H9 (cell line): ENCODE data around the gene TPRX2. TPM values are rescaled to one million over a fixed set of nuclear protein-coding genes. Genes with fewer than 3 reads are reported as not detected.

ENCODE experiments used
- DNase-seq: peaks from one replicate; pipeline ENCODE4 v3.0.0-alpha.2; 2017
- H2AFZ ChIP-seq: one replicate; pipeline ENCODE4 v1.6.1; 2013; ENCODE audit warnings: mild to moderate bottlenecking, low read length, control low read depth, moderate library complexity
- H2AK5ac ChIP-seq: 2 replicates; pipeline ENCODE4 v1.6.1; 2013; ENCODE audit warnings: low read length, control low read depth, mixed read lengths; ENCODE audit not compliant: insufficient read length
- H2BK120ac ChIP-seq: one replicate; pipeline ENCODE4 v1.6.1; 2013; ENCODE audit warnings: low read depth, mild to moderate bottlenecking, low read length, control low read depth, inconsistent platforms; ENCODE audit not compliant: poor library complexity, severe bottlenecking
- H2BK12ac ChIP-seq: 2 replicates; pipeline ENCODE4 v1.6.1; 2013; ENCODE audit warnings: low read length, control low read depth, mixed read lengths, low read depth; ENCODE audit not compliant: insufficient read length
- H2BK15ac ChIP-seq: 2 replicates; pipeline ENCODE4 v1.6.1; 2013; ENCODE audit warnings: low read depth, low read length, control low read depth
- H2BK20ac ChIP-seq: one replicate; pipeline ENCODE4 v1.6.1; 2013; ENCODE audit warnings: low read depth, mild to moderate bottlenecking, low read length, control low read depth, inconsistent platforms; ENCODE audit not compliant: poor library complexity, severe bottlenecking
- H2BK5ac ChIP-seq: 2 replicates; pipeline ENCODE4 v1.6.1; 2013; ENCODE audit warnings: low read length, control low read depth, mixed read lengths; ENCODE audit not compliant: insufficient read length
- H3K14ac ChIP-seq: 2 replicates; pipeline ENCODE4 v1.6.1; 2013; ENCODE audit warnings: low read length, control low read depth; ENCODE audit not compliant: insufficient read depth
- H3K18ac ChIP-seq: 2 replicates; pipeline ENCODE4 v1.6.1; 2013; ENCODE audit warnings: low read depth, mild to moderate bottlenecking, mixed read lengths, low read length, control low read depth; ENCODE audit not compliant: insufficient read length
- H3K23ac ChIP-seq: 2 replicates; pipeline ENCODE4 v1.6.1; 2013; ENCODE audit warnings: low read length, control low read depth, mixed read lengths, low read depth; ENCODE audit not compliant: insufficient read length
- H3K23me2 ChIP-seq: 2 replicates; pipeline ENCODE4 v1.6.1; 2013; ENCODE audit warnings: low read depth, mild to moderate bottlenecking, mixed read lengths, low read length, control low read depth; ENCODE audit not compliant: insufficient read length, poor library complexity, severe bottlenecking
- H3K27ac ChIP-seq: 2 replicates; pipeline ENCODE4 v1.5.1; 2013; ENCODE audit warnings: low read length, control low read depth, mixed read lengths, low read depth; ENCODE audit not compliant: insufficient read length
- H3K27me3 ChIP-seq: 2 replicates; pipeline ENCODE4 v1.6.1; 2013; ENCODE audit warnings: low read length, control low read depth, inconsistent platforms; ENCODE audit not compliant: insufficient read depth
- H3K4ac ChIP-seq: 2 replicates; pipeline ENCODE4 v1.6.1; 2013; ENCODE audit warnings: low read depth, mild to moderate bottlenecking, control low read depth, inconsistent platforms, low read length, moderate library complexity
- H3K4me1 ChIP-seq: 2 replicates; pipeline ENCODE4 v1.6.1; 2013; ENCODE audit warnings: low read length, control low read depth, inconsistent platforms; ENCODE audit not compliant: insufficient read depth
- H3K4me2 ChIP-seq: 2 replicates; pipeline ENCODE4 v1.6.1; 2013; ENCODE audit warnings: low read length, control low read depth, mixed read lengths; ENCODE audit not compliant: insufficient read length, insufficient read depth
- H3K56ac ChIP-seq: 2 replicates; pipeline ENCODE4 v1.6.1; 2013; ENCODE audit warnings: low read depth, mild to moderate bottlenecking, mixed read lengths, low read length, control low read depth; ENCODE audit not compliant: insufficient read length
- H3K79me1 ChIP-seq: 2 replicates; pipeline ENCODE4 v1.6.1; 2013; ENCODE audit warnings: low read depth, mild to moderate bottlenecking, moderate library complexity, low read length, control low read depth, inconsistent platforms; ENCODE audit not compliant: insufficient read depth, poor library complexity, severe bottlenecking
- H3K79me2 ChIP-seq: 2 replicates; pipeline ENCODE4 v1.6.1; 2013; ENCODE audit warnings: low read length, control low read depth, inconsistent platforms; ENCODE audit not compliant: insufficient read depth
- H3K9ac ChIP-seq: 2 replicates; pipeline ENCODE4 v1.6.1; 2013; ENCODE audit warnings: low read length, control low read depth, mixed read lengths; ENCODE audit not compliant: insufficient read length; ENCODE audit errors: extremely low read depth
- H3K9me3 ChIP-seq: one replicate; pipeline ENCODE4 v1.6.1; 2013; ENCODE audit warnings: low read depth, low read length, inconsistent platforms; ENCODE audit not compliant: control insufficient read depth
- H3T11ph ChIP-seq: one replicate; pipeline ENCODE4 v1.6.1; 2013; ENCODE audit warnings: mild to moderate bottlenecking, low read length, control low read depth, inconsistent platforms
- H4K20me1 ChIP-seq: one replicate; pipeline ENCODE4 v1.6.1; 2013; ENCODE audit not compliant: control insufficient read depth, insufficient read length, insufficient read depth
- H4K5ac ChIP-seq: 2 replicates; pipeline ENCODE4 v1.6.1; 2013; ENCODE audit warnings: low read depth, mild to moderate bottlenecking, mixed read lengths, low read length, control low read depth; ENCODE audit not compliant: insufficient read length
- H4K8ac ChIP-seq: replicated peaks from 2 replicates; pipeline ENCODE4 v1.6.1; 2013; ENCODE audit warnings: low read length, control low read depth, mixed read lengths, low read depth; ENCODE audit not compliant: insufficient read length
- H4K91ac ChIP-seq: 2 replicates; pipeline ENCODE4 v1.6.1; 2013; ENCODE audit warnings: low read depth, mild to moderate bottlenecking, moderate library complexity, mixed read lengths, low read length, control low read depth; ENCODE audit not compliant: insufficient read length
- H3K27ac Mint-ChIP-seq, 3 experiments: 2 replicates in 2 of 3; 3 replicates in 1 of 3; pipeline ENCODE4 v1.8.0; 2020 to 2021; ENCODE audit warnings: mixed read lengths in 3 of 3, mild to moderate bottlenecking in 1 of 3, moderate library complexity in 1 of 3
- H3K27me3 Mint-ChIP-seq: 2 replicates; pipeline ENCODE4 v1.8.0; 2021; ENCODE audit warnings: low read depth, mild to moderate bottlenecking, moderate library complexity, mixed read lengths
- H3K36me3 Mint-ChIP-seq, 3 experiments: 2 replicates in 2 of 3; 3 replicates in 1 of 3; pipeline ENCODE4 v1.8.0; 2020 to 2021; ENCODE audit warnings: low read depth in 3 of 3, mixed read lengths in 3 of 3; ENCODE audit not compliant: insufficient read depth in 1 of 3
- H3K4me1 Mint-ChIP-seq, 2 experiments: 2 replicates each; pipeline ENCODE4 v1.8.0; 2020; ENCODE audit warnings: mixed read lengths in 2 of 2
- H3K4me3 Mint-ChIP-seq, 2 experiments: 2 replicates in 1 of 2; 3 replicates in 1 of 2; pipeline ENCODE4 v1.8.0; 2020 to 2021; ENCODE audit warnings: mild to moderate bottlenecking in 2 of 2, mixed read lengths in 2 of 2, moderate library complexity in 1 of 2
- H3K9me3 Mint-ChIP-seq, 2 experiments: 2 replicates in 1 of 2; 3 replicates in 1 of 2; pipeline ENCODE4 v1.8.0; 2020; ENCODE audit warnings: mild to moderate bottlenecking in 2 of 2, mixed read lengths in 2 of 2, moderate library complexity in 1 of 2
- WGBS: extraction: QIAGEN DNeasy Blood & Tissue Kit; methylation state at CpG from one replicate; pipeline ENCODE4 v1.1.7; 2013; ENCODE audit warnings: missing lambda C conversion rate, low lambda C conversion rate, mixed read lengths; ENCODE audit not compliant: insufficient read length; ENCODE audit errors: extremely low coverage; 5-methylcytosine and 5-hydroxymethylcytosine counted together
- total RNA-seq: library from RNA; stranded (reverse); gene quantifications from 2 replicates; pipeline ENCODE4 v1.2.1, GENCODE V29; 2021
- TF ChIP-seq, protein P1 (sequence below): fragments of 200-600 bp; sonication (generic); conservative IDR thresholded peaks from 3 replicates; pipeline ENCODE4 v1.8.0; 2021; ENCODE audit warnings: antibody characterized with exemption, mild to moderate bottlenecking

TPRX2 gene
- total RNA-seq, 1 experiment from 2014 or later: not detected

DNA sequence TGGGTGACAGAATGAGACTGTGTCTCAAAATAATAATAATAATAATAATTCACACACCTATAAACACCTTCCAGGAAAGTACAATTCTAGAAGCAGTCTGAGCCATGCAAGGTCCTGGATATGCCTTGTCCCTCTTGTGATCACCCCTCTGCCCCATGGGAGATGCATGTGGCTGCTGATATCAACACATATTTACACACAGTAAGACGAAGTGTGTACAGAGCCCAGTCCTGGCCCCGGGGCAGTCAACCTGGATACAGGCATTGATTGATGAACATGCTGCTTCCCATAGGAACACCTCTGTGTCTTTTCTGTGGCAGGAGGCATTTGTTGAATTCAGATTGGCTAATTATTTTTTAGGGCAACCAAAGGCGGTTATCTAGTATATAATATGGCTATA, 23.9 kb downstream of the TPRX2 start:
- Mint-ChIP-seq H3K4me3 (no peak overlapping the region), H3K9me3 (peaks cover 2 to 4% of the 10 kb centered on the region in 2 experiments; a peak in 1 of 5 replicates), H3K4me1 (peaks cover 6 to 8% of the 10 kb centered on the region in 2 experiments; a peak in 2 of 4 replicates), H3K36me3 (peaks cover 0 to 4% (median 0%) of the 10 kb centered on the region in 3 experiments; a peak in 2 of 7 replicates), H3K27me3 (no peaks in the 10 kb centered on the region; the same call in none of the 2 replicates), H3K27ac (no peak overlapping the region)
- no peak overlapping the region for H4K8ac ChIP-seq
- WGBS: no CpG with 5 or more reads among the region's 3 CpGs
- no peaks in the 10 kb centered on the region for H3K79me1 ChIP-seq
- no peaks in the 10 kb centered on the region for H3K4me1 ChIP-seq
- H3T11ph ChIP-seq: no peak overlapping the region
- H2BK120ac ChIP-seq: no peak overlapping the region
- no peak overlapping the region for H3K9ac ChIP-seq
- no peak overlapping the region for H2BK5ac ChIP-seq
- no peak overlapping the region for H2BK12ac ChIP-seq
- H3K79me2 ChIP-seq: no peaks in the 10 kb centered on the region
- no peak overlapping the region for H3K4ac ChIP-seq
- no peak overlapping the region for H2BK20ac ChIP-seq
- no peak overlapping the region for H3K27ac ChIP-seq
- TF ChIP-seq, protein P1, sequence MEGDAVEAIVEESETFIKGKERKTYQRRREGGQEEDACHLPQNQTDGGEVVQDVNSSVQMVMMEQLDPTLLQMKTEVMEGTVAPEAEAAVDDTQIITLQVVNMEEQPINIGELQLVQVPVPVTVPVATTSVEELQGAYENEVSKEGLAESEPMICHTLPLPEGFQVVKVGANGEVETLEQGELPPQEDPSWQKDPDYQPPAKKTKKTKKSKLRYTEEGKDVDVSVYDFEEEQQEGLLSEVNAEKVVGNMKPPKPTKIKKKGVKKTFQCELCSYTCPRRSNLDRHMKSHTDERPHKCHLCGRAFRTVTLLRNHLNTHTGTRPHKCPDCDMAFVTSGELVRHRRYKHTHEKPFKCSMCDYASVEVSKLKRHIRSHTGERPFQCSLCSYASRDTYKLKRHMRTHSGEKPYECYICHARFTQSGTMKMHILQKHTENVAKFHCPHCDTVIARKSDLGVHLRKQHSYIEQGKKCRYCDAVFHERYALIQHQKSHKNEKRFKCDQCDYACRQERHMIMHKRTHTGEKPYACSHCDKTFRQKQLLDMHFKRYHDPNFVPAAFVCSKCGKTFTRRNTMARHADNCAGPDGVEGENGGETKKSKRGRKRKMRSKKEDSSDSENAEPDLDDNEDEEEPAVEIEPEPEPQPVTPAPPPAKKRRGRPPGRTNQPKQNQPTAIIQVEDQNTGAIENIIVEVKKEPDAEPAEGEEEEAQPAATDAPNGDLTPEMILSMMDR: no peak
- no peak for DNase-seq
- no peak overlapping the region for H3K23ac ChIP-seq
- no peaks in the 10 kb centered on the region for H3K27me3 ChIP-seq
- H3K23me2 ChIP-seq: no peaks in the 10 kb centered on the region
- H4K91ac ChIP-seq: no peak overlapping the region
- H3K4me2 ChIP-seq: no peak overlapping the region
- no peaks in the 10 kb centered on the region for H3K9me3 ChIP-seq
- H2BK15ac ChIP-seq: no peak overlapping the region
- H2AFZ ChIP-seq: no peak overlapping the region
- no peak overlapping the region for H3K18ac ChIP-seq
- no peaks in the 10 kb centered on the region for H4K20me1 ChIP-seq
- no peak overlapping the region for H3K56ac ChIP-seq
- H2AK5ac ChIP-seq: no peak overlapping the region
- H4K5ac ChIP-seq: no peak overlapping the region
- H3K14ac ChIP-seq: no peak overlapping the region
